Endothelial cell of umbilical vein (primary cell): ENCODE results near the gene SLF2. TPM values are rescaled to one million over a fixed set of nuclear protein-coding genes. Genes with fewer than 3 reads are reported as not detected.

Source experiments
- BruUV-seq: library from RNA; stranded (reverse); fragments of 400-500 nt; replicated peaks from 2 replicates; lab custom pipeline; 2021; lab: Mats Ljungman, UMichigan
- CTCF ChIA-PET: fragments of 300-600, 350-600 bp; sonication (Branson Sonifier 250); formaldehyde crosslinking; loops from one replicate; lab custom pipeline; 2021; ENCODE audit warnings: antibody characterized with exemption, inconsistent platforms; lab: Charles Lee
- POLR2A ChIA-PET: fragments of 300-600, 350-600 bp; sonication (Branson Sonifier 250); formaldehyde crosslinking; loops from one replicate; lab custom pipeline; 2021; ENCODE audit warnings: antibody characterized with exemption, inconsistent platforms; lab: Charles Lee
- DNase-seq: peaks from one replicate; pipeline ENCODE4 v3.0.0-alpha.2; 2011; ENCODE audit warnings: low read depth, low spot score
- FAIRE-seq: peaks from 2 replicates; lab custom pipeline; 2011; peaks lifted over from hg19 to GRCh38; lab: Jason Lieb, UNC
- H2AFZ ChIP-seq: 2 replicates; pipeline ENCODE4 v1.6.0; 2012; ENCODE audit warnings: low read depth, low read length, control low read depth, inconsistent platforms
- H3K27ac ChIP-seq: 2 replicates; pipeline ENCODE4 v1.5.1; 2011; ENCODE audit warnings: low read depth, mild to moderate bottlenecking, control low read depth, low read length, moderate library complexity; ENCODE audit not compliant: insufficient read depth
- H3K27me3 ChIP-seq, 2 experiments: 2 replicates each; pipeline versions ENCODE4 v1.6.0 to v1.6.1; 2011; ENCODE audit warnings: low read length in 2 of 2, mixed read lengths in 1 of 2; ENCODE audit not compliant: control insufficient read depth in 2 of 2, insufficient read depth in 2 of 2
- H3K36me3 ChIP-seq, 2 experiments: 2 replicates in 1 of 2; 3 replicates in 1 of 2; pipeline ENCODE4 v1.5.1; 2011; ENCODE audit warnings: low read length in 2 of 2, mild to moderate bottlenecking in 1 of 2, moderate library complexity in 1 of 2; ENCODE audit not compliant: control insufficient read depth in 2 of 2, insufficient read depth in 2 of 2; ENCODE audit errors: extremely low read depth in 1 of 2
- H3K4me1 ChIP-seq: 3 replicates; pipeline ENCODE4 v1.5.1; 2011; ENCODE audit warnings: mild to moderate bottlenecking, low read length; ENCODE audit not compliant: control insufficient read depth, insufficient read depth; ENCODE audit errors: extremely low read depth
- H3K4me2 ChIP-seq: 2 replicates; pipeline ENCODE4 v1.6.1; 2011; ENCODE audit warnings: low read length, control low read depth, mixed read lengths; ENCODE audit not compliant: insufficient read depth
- H3K4me3 ChIP-seq, 3 experiments: fragments of 200-600 bp in 1 of 3; sonication (generic), shearing (Covaris generic) in 1 of 3; replicated peaks in 1 of 3; 2 replicates each; pipeline ENCODE4 v1.5.1; 2011 to 2016; ENCODE audit warnings: control low read depth in 3 of 3, low read length in 3 of 3, mild to moderate bottlenecking in 2 of 3, inconsistent platforms in 1 of 3, low read depth in 1 of 3, moderate library complexity in 1 of 3; ENCODE audit not compliant: insufficient read depth in 1 of 3
- H3K79me2 ChIP-seq: 2 replicates; pipeline ENCODE4 v1.6.0; 2012; ENCODE audit warnings: low read length, inconsistent platforms; ENCODE audit not compliant: control insufficient read depth, insufficient read depth
- H3K9ac ChIP-seq: replicated peaks from 2 replicates; pipeline ENCODE3; 2011; ENCODE audit warnings: low read length, control low read depth; ENCODE audit not compliant: insufficient read depth; ENCODE audit errors: extremely low read depth
- H3K9me1 ChIP-seq: replicated peaks from 3 replicates; pipeline ENCODE4 v1.6.0; 2011; ENCODE audit warnings: mild to moderate bottlenecking, low read length; ENCODE audit not compliant: control insufficient read depth, insufficient read depth; ENCODE audit errors: extremely low read depth
- H3K9me3 ChIP-seq: replicated peaks from 2 replicates; pipeline ENCODE4 v1.5.1; 2012; ENCODE audit warnings: low read length, inconsistent platforms; ENCODE audit not compliant: control insufficient read depth, insufficient read depth
- H4K20me1 ChIP-seq: replicated peaks from 2 replicates; pipeline ENCODE3; 2011; ENCODE audit warnings: mild to moderate bottlenecking, low read length; ENCODE audit not compliant: control insufficient read depth, insufficient read depth; ENCODE audit errors: extremely low read depth
- MYC ChIP-seq: IDR thresholded peaks from one replicate; pipeline ENCODE4 v1.6.1; 2011; ENCODE audit warnings: mild to moderate bottlenecking, low read depth, low read length
- POLR2AphosphoS5 ChIP-seq: IDR thresholded peaks from 2 replicates; pipeline ENCODE4 v1.6.1; 2012; ENCODE audit warnings: low read depth, mild to moderate bottlenecking, control low read depth, low read length, moderate library complexity; ENCODE audit not compliant: insufficient read depth
- dilution Hi-C: fragments of 300-500 bp; cut with MboI; formaldehyde crosslinking; loops from one replicate; pipeline ENCODE4 v1.15.0; 2019; ENCODE audit warnings: low sequenced_read_pairs; ENCODE audit not compliant: extremely low pct_ligation_motif_present
- intact Hi-C: fragments of 100-400 bp; cut with micrococcal nuclease; formaldehyde crosslinking; loops from one replicate; pipeline ENCODE4 v1.10.0; 2022
- polyA plus RNA-seq, 4 experiments: library from polyadenylated mRNA; depleted of rRNA in 3 of 4; stranded (reverse) in 3 of 4; unstranded in 1 of 4; fragments of >200 nt; gene quantifications; 2 replicates each; pipeline versions ENCODE4 v1.2.1 to v1.2.3, GENCODE V29; 2011 to 2012; ENCODE audit warnings: missing spikeins in 1 of 4
- total RNA-seq: library from RNA; stranded (reverse); gene quantifications from 2 replicates; pipeline ENCODE4 v1.2.3, GENCODE V29; 2021
- TF ChIP-seq, protein P1 (sequence below): IDR thresholded peaks from 2 replicates; pipeline ENCODE4 v1.6.1; 2011; ENCODE audit not compliant: insufficient read depth, insufficient read length
- TF ChIP-seq, protein P2 (sequence below), 2 donors: IDR thresholded peaks; 1 replicate in 1 of 2; 2 replicates in 1 of 2; pipeline ENCODE4 v1.5.1; 2011; ENCODE audit warnings: low read length in 2 of 2, mild to moderate bottlenecking in 2 of 2, moderate library complexity in 2 of 2, control low read depth in 1 of 2, inconsistent platforms in 1 of 2, low read depth in 1 of 2; ENCODE audit not compliant: insufficient read depth in 1 of 2; ENCODE audit errors: extremely low read depth in 1 of 2

Gene SLF2
- total and polyA plus RNA-seq, 2 donors (not counting 3 experiments of a cell fraction or from before 2014, with no cell fraction given), result 7.5 to 35.5 TPM

GRCh38 chr10:100897976-100898375 is 14.8 kb upstream of the SLF2 start:
- TF ChIP-seq, protein P1, sequence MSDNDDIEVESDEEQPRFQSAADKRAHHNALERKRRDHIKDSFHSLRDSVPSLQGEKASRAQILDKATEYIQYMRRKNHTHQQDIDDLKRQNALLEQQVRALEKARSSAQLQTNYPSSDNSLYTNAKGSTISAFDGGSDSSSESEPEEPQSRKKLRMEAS, result no peak
- TF ChIP-seq, protein P2, sequence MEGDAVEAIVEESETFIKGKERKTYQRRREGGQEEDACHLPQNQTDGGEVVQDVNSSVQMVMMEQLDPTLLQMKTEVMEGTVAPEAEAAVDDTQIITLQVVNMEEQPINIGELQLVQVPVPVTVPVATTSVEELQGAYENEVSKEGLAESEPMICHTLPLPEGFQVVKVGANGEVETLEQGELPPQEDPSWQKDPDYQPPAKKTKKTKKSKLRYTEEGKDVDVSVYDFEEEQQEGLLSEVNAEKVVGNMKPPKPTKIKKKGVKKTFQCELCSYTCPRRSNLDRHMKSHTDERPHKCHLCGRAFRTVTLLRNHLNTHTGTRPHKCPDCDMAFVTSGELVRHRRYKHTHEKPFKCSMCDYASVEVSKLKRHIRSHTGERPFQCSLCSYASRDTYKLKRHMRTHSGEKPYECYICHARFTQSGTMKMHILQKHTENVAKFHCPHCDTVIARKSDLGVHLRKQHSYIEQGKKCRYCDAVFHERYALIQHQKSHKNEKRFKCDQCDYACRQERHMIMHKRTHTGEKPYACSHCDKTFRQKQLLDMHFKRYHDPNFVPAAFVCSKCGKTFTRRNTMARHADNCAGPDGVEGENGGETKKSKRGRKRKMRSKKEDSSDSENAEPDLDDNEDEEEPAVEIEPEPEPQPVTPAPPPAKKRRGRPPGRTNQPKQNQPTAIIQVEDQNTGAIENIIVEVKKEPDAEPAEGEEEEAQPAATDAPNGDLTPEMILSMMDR (IDR thresholded peaks at IDR 0.05; ENCODE audit: extremely low read depth in 1 of 2, insufficient read depth in 1 of 2, low read depth in 1 of 2, low read length in 2 of 2), result no peak
- ChIA-PET POLR2A (no interaction called here), CTCF (no interaction called here)
- intact Hi-C loops, result no loop called here
- no peak overlapping the region for H3K27ac ChIP-seq
- no peak overlapping the region for H3K4me2 ChIP-seq
- no peak overlapping the region for H3K9ac ChIP-seq
- no peaks in the 10 kb centered on the region for H4K20me1 ChIP-seq
- no peaks in the 10 kb centered on the region for H3K9me3 ChIP-seq
- no peaks in the 10 kb centered on the region for H3K79me2 ChIP-seq
- no peak overlapping the region for H3K4me3 ChIP-seq
- H3K36me3 ChIP-seq, result no peaks in the 10 kb centered on the region
- no peaks in the 10 kb centered on the region for H3K4me1 ChIP-seq
- H3K9me1 ChIP-seq, result no peaks in the 10 kb centered on the region
- no peak overlapping the region for H2AFZ ChIP-seq
- dilution Hi-C loops, result no loop called here
- peaks cover 26 to 35% of the 10 kb centered on the region in 2 experiments for H3K27me3 ChIP-seq
- BruUV-seq, result no TSS peak
- FAIRE-seq (no peak), DNase-seq (no peak)

DNA sequence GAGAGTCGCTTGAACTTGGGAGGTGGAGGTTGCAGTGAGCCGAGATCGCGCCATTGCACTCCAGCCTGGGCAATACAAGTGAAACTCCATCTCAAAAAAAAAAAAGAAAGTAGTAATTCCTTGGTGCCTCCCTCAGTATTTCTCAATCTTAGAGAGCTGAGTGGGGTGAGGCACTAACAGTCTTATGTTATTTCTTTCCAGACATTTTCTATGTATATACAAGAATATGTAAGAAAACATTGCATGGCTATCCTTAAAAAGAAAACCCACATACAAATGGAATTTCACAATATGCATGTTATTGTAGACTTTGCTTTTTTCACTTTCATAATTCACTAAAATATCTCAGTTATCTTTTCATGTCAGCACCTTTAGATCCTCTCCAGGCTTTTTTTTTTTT is 13.6 kb upstream of the SLF2 start:
- no peaks in the 10 kb centered on the region for H3K9me3 ChIP-seq
- ChIA-PET CTCF (no interaction called here), POLR2A (no interaction called here)
- H3K36me3 ChIP-seq, result no peaks in the 10 kb centered on the region
- FAIRE-seq, result no peak
- H3K4me3 ChIP-seq, result no peak overlapping the region
- no peak overlapping the region for H3K27ac ChIP-seq
- TF ChIP-seq POLR2AphosphoS5, result no peak
- TF ChIP-seq MYC, result no peak
- no peaks in the 10 kb centered on the region for H3K4me1 ChIP-seq
- no peaks in the 10 kb centered on the region for H3K79me2 ChIP-seq
- dilution Hi-C loops (no loop called here), intact Hi-C loops (no loop called here)
- peaks cover 26 to 28% of the 10 kb centered on the region in 2 experiments for H3K27me3 ChIP-seq
- no peaks in the 10 kb centered on the region for H4K20me1 ChIP-seq
- BruUV-seq, result no TSS peak
- H3K9me1 ChIP-seq, result no peaks in the 10 kb centered on the region
- no peak overlapping the region for H3K4me2 ChIP-seq
- no peak for DNase-seq
- no peak overlapping the region for H3K9ac ChIP-seq
- H2AFZ ChIP-seq, result no peak overlapping the region
